Measurements from ENCODE around the gene TMEM135.

The TMEM135 gene

GRCh38 chr11:87201376-87201775 is 163.6 kb downstream of the TMEM135 start:
- no peak for DNase-seq

- DNase-seq: no peak
Measured at GRCh38 chr11:87203907-87204602, 166.3 kb downstream of the TMEM135 start.

GRCh38 chr11:87212891-87213290 is 175.2 kb downstream of the TMEM135 start:
- peak; percentile 16 for DNase-seq

GRCh38 chr11:87213444-87213843 is 175.7 kb downstream of the TMEM135 start:
- DNase-seq: no peak

GRCh38 chr11:87215236-87215635 is 177.5 kb downstream of the TMEM135 start:
- no peak for DNase-seq

GRCh38 chr11:87219266-87219665 is 181.5 kb downstream of the TMEM135 start:
- no peak for DNase-seq

GRCh38 chr11:87223816-87224215 is 186.1 kb downstream of the TMEM135 start:
- no peak for DNase-seq

GRCh38 chr11:87224486-87224885 is 186.8 kb downstream of the TMEM135 start:
- no peak for DNase-seq

GRCh38 chr11:87228820-87229219 is 191.1 kb downstream of the TMEM135 start:
- no peak for DNase-seq

- DNase-seq: no peak
Measured at GRCh38 chr11:87230995-87231394, 193.3 kb downstream of the TMEM135 start.

GRCh38 chr11:87232320-87232719 is 194.6 kb downstream of the TMEM135 start:
- no peak for DNase-seq

- DNase-seq: no peak
Measured at GRCh38 chr11:87235366-87235765, 197.6 kb downstream of the TMEM135 start.

GRCh38 chr11:87236368-87236767 is 198.6 kb downstream of the TMEM135 start:
- no peak for DNase-seq

- DNase-seq: no peak
Measured at GRCh38 chr11:87239001-87239400, 201.3 kb downstream of the TMEM135 start.

- no peak for DNase-seq
Measured at GRCh38 chr11:87239531-87239930, 201.8 kb downstream of the TMEM135 start.

GRCh38 chr11:87251560-87251959 is 213.8 kb downstream of the TMEM135 start:
- DNase-seq: no peak

- peak; percentile 16 for DNase-seq
Measured at GRCh38 chr11:87252869-87253268, 215.1 kb downstream of the TMEM135 start.

GRCh38 chr11:87254562-87254961 is 216.8 kb downstream of the TMEM135 start:
- no peak for DNase-seq

GRCh38 chr11:87255589-87255988 is 217.9 kb downstream of the TMEM135 start:
- DNase-seq: no peak

GRCh38 chr11:87256694-87257340 is 219.1 kb downstream of the TMEM135 start:
- DNase-seq: peak; percentile 33

- DNase-seq: no peak
Measured at GRCh38 chr11:87258171-87258833, 220.6 kb downstream of the TMEM135 start.

- no peak for DNase-seq
Measured at GRCh38 chr11:87259736-87260135, 222.0 kb downstream of the TMEM135 start.

GRCh38 chr11:87260811-87261210 is 223.1 kb downstream of the TMEM135 start:
- peak; percentile 80 for DNase-seq

All from fibroblast of skin of back (primary cell).